Gastrocnemius medialis (tissue), 4 donors: Measurements from ENCODE around the gene LCNL1.

Experiments used
- CTCF ChIP-seq, 5 experiments: fragments of 450-650 bp in 3 of 5; fragments of 200-600 bp in 2 of 5; sonication (generic) in 2 of 5; IDR thresholded peaks in 4 of 5; conservative IDR thresholded peaks in 1 of 5; 1 replicate in 4 of 5; 2 replicates in 1 of 5; pipeline ENCODE4 v1.5.1; 2016 to 2019; ENCODE audit warnings: antibody characterized with exemption in 5 of 5, mild to moderate bottlenecking in 3 of 5, moderate library complexity in 3 of 5
- POLR2A ChIP-seq, 2 donors: fragments of 450-650 bp; IDR thresholded peaks; one replicate each; pipeline ENCODE4 v1.6.1; 2017; ENCODE audit warnings: antibody characterized with exemption in 2 of 2, mild to moderate bottlenecking in 2 of 2, moderate library complexity in 2 of 2

GRCh38 chr9:136946228-136947027, 36.4 kb upstream of the LCNL1 start:
- TF ChIP-seq CTCF (IDR thresholded peaks at IDR 0.05 in 4 of 5, conservative IDR thresholded peaks at IDR 0.05 in 1 of 5) (no peak), POLR2A (IDR thresholded peaks at IDR 0.05) (no peak)
